Vagina (tissue), 2 donors: ENCODE results near the gene SLC2A9.

Experiments used
- CTCF ChIP-seq, 3 experiments: fragments of 450-650 bp in 2 of 3; fragments of 200-600 bp in 1 of 3; sonication (generic) in 1 of 3; IDR thresholded peaks; one replicate each; pipeline ENCODE4 v1.5.1; 2017 to 2019; ENCODE audit warnings: antibody characterized with exemption in 3 of 3, mild to moderate bottlenecking in 2 of 3, moderate library complexity in 2 of 3
- POLR2A ChIP-seq, 2 donors: fragments of 450-650 bp; IDR thresholded peaks; one replicate each; pipeline ENCODE4 v1.6.1; 2017; ENCODE audit warnings: antibody characterized with exemption in 2 of 2, mild to moderate bottlenecking in 2 of 2, moderate library complexity in 2 of 2

DNA sequence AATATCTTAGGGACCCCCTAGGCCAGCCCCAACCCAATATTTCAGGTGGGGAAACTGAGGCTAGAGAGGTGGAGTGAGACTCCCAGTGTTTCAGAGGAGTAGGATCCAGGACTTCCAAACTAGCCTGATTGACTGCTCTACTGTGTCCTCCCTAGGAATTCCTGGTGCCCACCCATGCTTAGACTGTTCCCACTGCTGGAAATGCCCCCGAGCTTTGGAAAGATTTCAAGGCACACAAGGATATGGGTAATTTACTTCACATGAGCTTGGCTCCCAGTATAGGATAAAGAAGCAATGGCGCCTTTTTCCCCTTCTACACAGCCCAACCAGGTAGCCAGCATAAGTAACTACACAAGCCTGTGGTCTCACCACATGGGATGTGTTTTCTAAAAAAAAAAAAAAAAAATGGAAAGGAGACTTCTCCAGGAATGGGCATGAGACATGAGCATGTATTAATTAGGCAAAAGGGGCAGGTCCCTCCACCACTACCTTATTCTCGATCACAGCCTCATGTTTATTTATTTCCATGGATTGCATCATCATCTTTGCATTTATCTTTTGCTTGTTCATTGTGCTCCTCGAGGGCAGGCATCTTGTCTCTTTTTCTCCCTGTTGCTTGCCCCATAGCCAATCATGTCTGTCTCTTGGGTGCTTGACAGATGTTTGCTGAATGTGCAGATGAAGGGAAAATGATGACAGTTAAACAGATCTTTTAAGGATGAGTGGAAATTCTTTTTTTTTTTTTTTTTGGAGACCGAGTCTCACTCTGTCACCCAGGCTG is 173.1 kb downstream of the SLC2A9 start:
- TF ChIP-seq CTCF (IDR thresholded peaks at IDR 0.05): no peak
- TF ChIP-seq POLR2A (IDR thresholded peaks at IDR 0.05): no peak
